ENCODE results near the gene N4BP2L1.

Gene N4BP2L1

GRCh38 chr13:32455594-32455903, 27.6 kb upstream of the N4BP2L1 start:
- TF ChIP-seq EZH2 (optimal IDR thresholded peaks at IDR 0.05; ENCODE audit: low read depth, low read length) (no peak), EZH2phosphoT487 (IDR thresholded peaks at IDR 0.05; ENCODE audit: low read length) (no peak), CTCF (IDR thresholded peaks at IDR 0.05; ENCODE audit: low read length) (no peak)
- H3K27me3 ChIP-seq (replicated peaks; ENCODE audit: insufficient read depth, low read length), result no peaks in the 10 kb centered on the region

GRCh38 chr13:32454886-32455593, 27.1 kb upstream of the N4BP2L1 start:
- Histone ChIP-seq H3K4me2 (ENCODE audit: low read depth, low read length) (no peak overlapping the region), H3K36me3 (replicated peaks; ENCODE audit: insufficient read depth, low read length) (no peaks in the 10 kb centered on the region), H3K27me3 (replicated peaks; ENCODE audit: insufficient read depth, low read length) (no peaks in the 10 kb centered on the region), H3K9ac (ENCODE audit: low read length) (no peak overlapping the region), H3F3A (ENCODE audit: insufficient read depth, low read length) (no peaks in the 10 kb centered on the region), H3K27ac (ENCODE audit: low read length) (no peak overlapping the region), H2AFZ (ENCODE audit: low read length) (no peak overlapping the region), H3K4me3 (ENCODE audit: low read length) (no peak overlapping the region), H3K9me3 (replicated peaks; ENCODE audit: insufficient read depth, low read length) (no peaks in the 10 kb centered on the region), H3K9me2 (replicated peaks; ENCODE audit: insufficient read depth, low read length) (no peaks in the 10 kb centered on the region), H4K20me1 (ENCODE audit: insufficient read depth, low read length) (no peaks in the 10 kb centered on the region), H3K4me1 (ENCODE audit: low read length) (peaks cover 6% of the 10 kb centered on the region), H3K79me2 (ENCODE audit: low read length) (no peaks in the 10 kb centered on the region)
- TF ChIP-seq EZH2 (optimal IDR thresholded peaks at IDR 0.05; ENCODE audit: low read depth, low read length) (no peak), CTCF (IDR thresholded peaks at IDR 0.05; ENCODE audit: low read length) (no peak), EZH2phosphoT487 (IDR thresholded peaks at IDR 0.05; ENCODE audit: low read length) (no peak)
- DNase-seq, result no peak

More at GRCh38 chr13:32455594-32455903, 27.6 kb upstream of the N4BP2L1 start:
- Histone ChIP-seq H3K27ac (ENCODE audit: low read length) (no peak overlapping the region), H3K79me2 (ENCODE audit: low read length) (no peaks in the 10 kb centered on the region), H2AFZ (ENCODE audit: low read length) (no peak overlapping the region), H3K9me2 (replicated peaks; ENCODE audit: insufficient read depth, low read length) (no peaks in the 10 kb centered on the region), H3K4me2 (ENCODE audit: low read depth, low read length) (no peak overlapping the region), H3K4me3 (ENCODE audit: low read length) (no peak overlapping the region), H3F3A (ENCODE audit: insufficient read depth, low read length) (no peaks in the 10 kb centered on the region), H3K4me1 (ENCODE audit: low read length) (peaks cover 6% of the 10 kb centered on the region), H3K9ac (ENCODE audit: low read length) (no peak overlapping the region), H3K9me3 (replicated peaks; ENCODE audit: insufficient read depth, low read length) (no peaks in the 10 kb centered on the region), H4K20me1 (ENCODE audit: insufficient read depth, low read length) (no peaks in the 10 kb centered on the region), H3K36me3 (replicated peaks; ENCODE audit: insufficient read depth, low read length) (no peaks in the 10 kb centered on the region)
- DNase-seq, result no peak

- TF ChIP-seq CTCF (IDR thresholded peaks at IDR 0.05; ENCODE audit: low read length), result no peak
- no peak for TF ChIP-seq EZH2phosphoT487 (IDR thresholded peaks at IDR 0.05; ENCODE audit: low read length)
- no peak for TF ChIP-seq EZH2 (optimal IDR thresholded peaks at IDR 0.05; ENCODE audit: low read depth, low read length)
- H3K27ac ChIP-seq (ENCODE audit: low read length), result no peak overlapping the region
- no peaks in the 10 kb centered on the region for H3K9me2 ChIP-seq (replicated peaks; ENCODE audit: insufficient read depth, low read length)
- H3K79me2 ChIP-seq (ENCODE audit: low read length), result no peaks in the 10 kb centered on the region
- no peak overlapping the region for H3K9ac ChIP-seq (ENCODE audit: low read length)
- H3K4me2 ChIP-seq (ENCODE audit: low read depth, low read length), result no peak overlapping the region
- peaks cover 6% of the 10 kb centered on the region for H3K4me1 ChIP-seq (ENCODE audit: low read length)
- H4K20me1 ChIP-seq (ENCODE audit: insufficient read depth, low read length), result no peaks in the 10 kb centered on the region
- H3K27me3 ChIP-seq (replicated peaks; ENCODE audit: insufficient read depth, low read length), result no peaks in the 10 kb centered on the region
- no peak for DNase-seq
- no peaks in the 10 kb centered on the region for H3K36me3 ChIP-seq (replicated peaks; ENCODE audit: insufficient read depth, low read length)
- no peak overlapping the region for H2AFZ ChIP-seq (ENCODE audit: low read length)
- no peak overlapping the region for H3K4me3 ChIP-seq (ENCODE audit: low read length)
- no peaks in the 10 kb centered on the region for H3F3A ChIP-seq (ENCODE audit: insufficient read depth, low read length)
- no peaks in the 10 kb centered on the region for H3K9me3 ChIP-seq (replicated peaks; ENCODE audit: insufficient read depth, low read length)
Observed at GRCh38 chr13:32453981-32454380, 26.1 kb upstream of the N4BP2L1 start.
